Hepatocyte (in vitro differentiated cells): ENCODE measurements around the gene MORN5.

Experiments used
- EZH2 ChIP-seq: fragments of 200-600 bp; sonication (generic); IDR thresholded peaks from 2 replicates; pipeline ENCODE4 v1.6.1; 2016; ENCODE audit warnings: antibody characterized with exemption, mild to moderate bottlenecking, borderline replicate concordance
- TF ChIP-seq, protein P1 (sequence below): fragments of 200-600 bp; sonication (generic); IDR thresholded peaks from 2 replicates; pipeline ENCODE4 v1.5.1; 2016; ENCODE audit warnings: antibody characterized with exemption, mild to moderate bottlenecking; ENCODE audit not compliant: poor library complexity

DNA sequence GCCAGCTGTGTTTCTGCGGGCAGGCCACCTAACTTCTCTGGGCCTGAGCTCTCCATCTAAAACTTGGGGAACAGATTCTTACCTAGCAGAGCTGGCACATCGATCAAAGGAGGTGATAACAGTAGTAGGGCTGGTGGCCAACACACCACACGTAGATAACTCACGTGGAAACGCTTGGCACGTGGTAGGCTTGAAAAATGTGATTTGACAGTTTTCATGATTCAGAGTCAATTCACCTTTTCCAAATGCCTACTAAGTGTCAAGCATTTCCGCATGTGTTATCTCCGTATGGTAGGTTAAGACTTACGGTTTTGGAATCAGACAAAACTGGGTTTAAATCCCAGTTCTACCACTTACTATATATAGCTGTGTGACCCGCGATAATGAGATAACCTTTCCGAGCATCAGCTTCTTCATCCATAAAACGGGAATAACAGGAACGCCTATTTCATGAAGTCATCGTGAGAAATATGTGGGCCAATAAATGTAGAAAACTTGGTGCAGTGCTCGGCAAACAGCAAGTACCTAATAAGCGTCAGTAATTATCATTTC is 25.6 kb upstream of the MORN5 start:
- TF ChIP-seq, protein P1, sequence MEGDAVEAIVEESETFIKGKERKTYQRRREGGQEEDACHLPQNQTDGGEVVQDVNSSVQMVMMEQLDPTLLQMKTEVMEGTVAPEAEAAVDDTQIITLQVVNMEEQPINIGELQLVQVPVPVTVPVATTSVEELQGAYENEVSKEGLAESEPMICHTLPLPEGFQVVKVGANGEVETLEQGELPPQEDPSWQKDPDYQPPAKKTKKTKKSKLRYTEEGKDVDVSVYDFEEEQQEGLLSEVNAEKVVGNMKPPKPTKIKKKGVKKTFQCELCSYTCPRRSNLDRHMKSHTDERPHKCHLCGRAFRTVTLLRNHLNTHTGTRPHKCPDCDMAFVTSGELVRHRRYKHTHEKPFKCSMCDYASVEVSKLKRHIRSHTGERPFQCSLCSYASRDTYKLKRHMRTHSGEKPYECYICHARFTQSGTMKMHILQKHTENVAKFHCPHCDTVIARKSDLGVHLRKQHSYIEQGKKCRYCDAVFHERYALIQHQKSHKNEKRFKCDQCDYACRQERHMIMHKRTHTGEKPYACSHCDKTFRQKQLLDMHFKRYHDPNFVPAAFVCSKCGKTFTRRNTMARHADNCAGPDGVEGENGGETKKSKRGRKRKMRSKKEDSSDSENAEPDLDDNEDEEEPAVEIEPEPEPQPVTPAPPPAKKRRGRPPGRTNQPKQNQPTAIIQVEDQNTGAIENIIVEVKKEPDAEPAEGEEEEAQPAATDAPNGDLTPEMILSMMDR = no peak
- no peak for TF ChIP-seq EZH2
